Esophagus muscularis mucosa (tissue), 4 donors: ENCODE measurements around the gene NRN1.

Source experiments
- CTCF ChIP-seq, 3 experiments: fragments of 200-600 bp in 2 of 3; fragments of 450-650 bp in 1 of 3; sonication (generic) in 2 of 3; IDR thresholded peaks; one replicate each; pipeline ENCODE4 v1.5.1; 2017 to 2019; ENCODE audit warnings: antibody characterized with exemption in 3 of 3, mild to moderate bottlenecking in 2 of 3, moderate library complexity in 1 of 3
- EP300 ChIP-seq: sonication (generic); formaldehyde crosslinking; IDR thresholded peaks from one replicate; pipeline ENCODE4 v1.6.1; 2017; ENCODE audit warnings: antibody characterized with exemption
- POLR2A ChIP-seq: fragments of 450-650 bp; IDR thresholded peaks from one replicate; pipeline ENCODE4 v1.6.1; 2017; ENCODE audit warnings: antibody characterized with exemption, moderate library complexity, mild to moderate bottlenecking, low read depth

- TF ChIP-seq EP300 (no peak), POLR2A (no peak), CTCF (IDR thresholded peaks at IDR 0.05) (no peak)
Measured at GRCh38 chr6:6005051-6006005, 1.4 kb downstream of the NRN1 start.
